NOMO-1 (cell line): ENCODE measurements around the gene ZNF148.

Source experiments
- DNase-seq, 2 experiments: peaks; one replicate each; lab custom pipeline; 2025; ENCODE audit not compliant: unreplicated experiment in 2 of 2; lab: John Stamatoyannopoulos, UW

The ZNF148 gene

DNA sequence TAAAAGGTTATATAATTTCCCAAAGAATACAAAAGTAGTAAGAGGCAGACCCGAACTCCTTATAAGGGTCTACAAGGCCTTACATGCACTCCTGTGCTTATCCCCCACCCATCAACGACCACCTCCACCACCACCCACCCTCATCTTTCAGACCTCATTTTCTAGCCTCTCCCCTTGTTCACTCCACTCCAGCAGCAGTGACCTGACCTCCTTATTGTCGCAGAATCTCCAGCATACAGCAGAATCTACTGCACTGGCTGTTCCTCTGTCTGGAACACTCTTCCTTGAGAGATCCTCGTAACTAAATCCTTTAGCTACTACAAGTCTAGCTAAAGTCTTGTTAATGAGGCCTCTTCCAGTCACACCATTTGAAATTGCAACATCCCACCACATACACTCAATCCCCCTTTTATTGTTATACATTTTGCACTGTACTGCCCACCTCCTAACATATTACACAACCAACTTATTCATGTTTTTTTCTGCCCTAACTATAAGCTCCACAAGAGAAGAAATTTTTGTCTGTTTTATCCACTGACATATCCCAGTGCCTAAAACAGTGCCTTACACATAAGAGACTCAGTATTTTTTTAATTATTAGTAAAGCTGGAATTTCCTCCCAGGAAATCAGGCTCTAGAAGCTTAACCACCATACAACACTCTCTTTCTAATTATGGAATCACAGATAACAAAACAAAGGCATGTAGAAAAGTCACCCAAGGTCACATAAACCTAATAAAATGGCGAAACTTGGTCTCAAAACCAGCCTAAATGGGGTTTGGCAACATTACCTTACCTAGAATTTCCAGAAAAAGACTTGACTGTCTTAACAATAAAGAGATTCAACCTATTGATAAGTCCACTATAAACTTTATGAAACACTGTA is 40.2 kb downstream of the ZNF148 start:
- DNase-seq, result peak; percentile 38 to 46

DNA sequence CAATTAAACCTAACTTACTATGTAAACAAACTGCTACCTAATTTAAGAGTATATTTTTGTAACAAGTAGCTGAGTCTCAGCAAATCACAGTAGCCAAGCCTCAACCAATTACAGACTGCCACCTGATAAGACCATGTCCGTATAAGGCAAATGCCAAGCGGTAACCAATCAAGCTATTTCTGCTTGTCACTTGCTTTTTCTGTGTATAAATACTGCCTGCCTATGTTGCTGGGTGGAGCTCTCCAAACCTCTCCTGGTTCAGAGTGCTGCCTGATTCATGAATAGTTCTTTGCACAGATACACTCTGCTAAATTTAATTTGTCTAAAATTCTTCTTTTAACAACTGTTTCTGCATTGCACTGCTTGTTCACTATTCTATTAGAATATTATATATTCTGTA is 42.6 kb downstream of the ZNF148 start:
- DNase-seq, result no peak

- DNase-seq, result no peak
These were observed 43.9 kb downstream of the ZNF148 start for GRCh38 chr3:125331243-125331642.

GRCh38 chr3:125326957-125327356 is 48.2 kb downstream of the ZNF148 start:
- no peak for DNase-seq

GRCh38 chr3:125325746-125326145 is 49.4 kb downstream of the ZNF148 start:
- DNase-seq, result no peak

- DNase-seq, result no peak
These were observed 50.8 kb downstream of the ZNF148 start for GRCh38 chr3:125324341-125324740.

- DNase-seq, result no peak
These were observed 52.2 kb downstream of the ZNF148 start for GRCh38 chr3:125322917-125323316.

- no peak for DNase-seq
These were observed 53.0 kb downstream of the ZNF148 start for GRCh38 chr3:125322166-125322565.

DNA sequence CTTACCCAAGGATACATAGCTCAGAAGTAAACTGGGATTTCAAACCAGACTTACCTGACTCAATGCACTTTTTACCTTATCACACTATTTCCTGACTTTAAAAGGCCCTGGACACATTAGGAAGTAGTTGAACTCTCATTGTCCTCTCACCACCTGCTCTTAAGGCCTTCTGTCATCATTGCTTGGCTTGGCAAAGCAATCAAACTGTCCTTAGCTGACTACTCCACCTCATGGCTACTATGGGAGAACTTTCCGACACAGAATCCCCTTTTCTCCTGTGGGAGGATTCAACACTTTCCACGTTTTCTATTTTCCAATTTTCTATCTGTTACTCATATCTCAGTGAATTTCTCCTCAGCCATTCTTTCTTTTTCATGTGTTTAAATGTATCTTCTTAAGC is 55.4 kb downstream of the ZNF148 start:
- no peak for DNase-seq

DNA sequence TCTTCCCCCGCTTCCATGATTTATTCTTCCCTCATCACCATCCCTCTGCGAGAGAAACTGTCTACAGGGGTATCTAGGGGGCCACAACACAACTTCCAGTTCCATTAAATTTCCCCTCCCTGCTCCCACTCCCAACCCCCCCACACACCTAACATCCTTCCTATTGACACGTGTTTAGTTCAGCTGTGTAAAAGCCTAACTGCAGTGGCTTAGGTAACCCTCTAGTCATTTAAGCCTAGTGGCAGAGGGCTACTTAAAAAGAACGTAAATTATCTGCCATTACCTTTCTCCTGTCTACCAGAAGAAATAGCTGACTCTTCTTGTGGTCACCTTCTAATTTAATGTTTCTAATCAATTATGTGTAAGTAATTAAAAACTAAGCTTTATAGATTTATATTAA is 56.3 kb downstream of the ZNF148 start:
- DNase-seq, result no peak

GRCh38 chr3:125318167-125318865 is 56.8 kb downstream of the ZNF148 start:
- no peak for DNase-seq

GRCh38 chr3:125317761-125318160 is 57.4 kb downstream of the ZNF148 start:
- DNase-seq, result no peak

DNA sequence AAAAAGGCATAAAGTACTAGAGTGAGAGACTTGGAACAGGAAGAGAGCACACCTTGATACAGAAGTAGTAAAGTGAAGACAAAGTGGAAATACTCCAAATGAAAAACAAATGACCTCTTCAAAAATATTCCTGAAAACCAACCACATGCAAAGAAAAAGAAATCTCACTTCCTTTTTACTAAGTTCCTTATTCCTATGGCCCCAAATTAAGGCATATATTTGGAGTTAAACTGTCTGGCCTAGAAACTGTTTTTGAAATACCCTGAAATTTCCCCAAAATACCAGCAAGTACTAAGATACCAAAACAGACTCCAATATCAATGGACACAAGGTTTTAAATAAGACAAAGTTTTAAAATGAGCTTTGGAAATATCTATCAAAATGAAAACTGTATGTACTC is 58.2 kb downstream of the ZNF148 start:
- DNase-seq, result peak; percentile 14 to 48

- DNase-seq, result peak in 1 of 2 experiments; percentile 2
These were observed 58.9 kb downstream of the ZNF148 start for GRCh38 chr3:125316246-125316645.

- DNase-seq, result no peak
These were observed 62.0 kb downstream of the ZNF148 start for GRCh38 chr3:125313060-125313635.

DNA sequence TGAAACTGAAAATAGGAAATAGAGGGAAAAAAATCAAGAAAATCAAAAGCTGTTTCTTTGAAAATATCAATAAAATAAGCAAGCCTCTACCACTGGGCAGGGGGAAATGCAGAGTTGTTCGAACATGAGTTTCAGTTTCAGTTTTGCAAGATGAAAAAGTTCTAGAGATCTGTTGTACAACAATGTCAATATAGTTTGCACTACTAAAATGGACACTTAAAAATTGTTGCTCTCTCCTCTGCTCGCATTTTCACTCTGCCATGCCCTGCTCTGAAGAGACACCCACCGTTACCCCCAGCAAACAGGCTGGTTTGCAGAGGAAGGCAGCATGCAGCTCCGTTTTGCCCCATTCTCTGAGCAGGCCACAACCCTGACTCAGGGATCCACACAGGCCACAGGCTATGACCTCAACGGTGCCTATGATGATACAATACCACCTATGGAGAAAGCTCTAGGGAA is 64.5 kb downstream of the ZNF148 start:
- peak in 1 of 2 experiments; percentile 2 for DNase-seq

- no peak for DNase-seq
These were observed 65.6 kb downstream of the ZNF148 start for GRCh38 chr3:125309476-125309875.

DNA sequence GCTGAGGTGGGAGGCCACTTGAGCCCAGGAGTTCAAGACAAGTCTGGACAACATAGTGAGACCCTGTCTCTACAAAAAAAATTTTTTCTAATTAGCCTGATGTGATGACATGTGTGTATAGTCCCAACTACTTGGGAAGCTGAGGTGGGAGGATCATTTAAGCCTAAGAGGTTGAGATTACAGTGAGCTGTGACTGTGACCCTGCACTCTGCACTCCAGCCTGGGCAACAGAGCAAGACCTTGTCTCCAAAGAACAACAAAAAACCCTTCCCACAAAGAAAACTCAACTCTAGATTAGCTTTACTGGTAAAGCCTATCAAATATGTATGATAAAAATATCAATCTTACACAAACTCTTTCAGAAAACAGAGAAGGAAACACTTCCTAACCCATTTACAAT is 68.5 kb downstream of the ZNF148 start:
- no peak for DNase-seq

DNA sequence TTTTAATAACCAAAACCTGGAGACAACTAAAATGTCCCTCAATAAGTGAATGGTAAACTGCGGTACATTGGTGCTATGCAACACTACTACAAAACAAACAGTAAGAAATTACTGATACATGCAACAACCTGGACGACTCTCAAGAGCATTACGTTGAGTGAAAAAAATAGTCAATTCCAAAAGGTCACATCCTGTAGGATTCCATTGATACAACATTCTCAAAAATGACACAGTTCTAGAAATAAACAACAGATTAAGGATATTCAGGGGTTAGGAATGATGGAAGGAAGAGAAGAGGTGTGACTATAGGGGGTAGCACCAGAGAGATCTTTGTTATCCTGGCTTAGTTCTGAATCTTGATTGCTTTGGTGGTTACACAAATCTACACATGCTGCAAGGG is 72.2 kb downstream of the ZNF148 start:
- no peak for DNase-seq

GRCh38 chr3:125300416-125300815 is 74.7 kb downstream of the ZNF148 start:
- no peak for DNase-seq

GRCh38 chr3:125294411-125294810 is 80.7 kb downstream of the ZNF148 start:
- DNase-seq, result no peak

DNA sequence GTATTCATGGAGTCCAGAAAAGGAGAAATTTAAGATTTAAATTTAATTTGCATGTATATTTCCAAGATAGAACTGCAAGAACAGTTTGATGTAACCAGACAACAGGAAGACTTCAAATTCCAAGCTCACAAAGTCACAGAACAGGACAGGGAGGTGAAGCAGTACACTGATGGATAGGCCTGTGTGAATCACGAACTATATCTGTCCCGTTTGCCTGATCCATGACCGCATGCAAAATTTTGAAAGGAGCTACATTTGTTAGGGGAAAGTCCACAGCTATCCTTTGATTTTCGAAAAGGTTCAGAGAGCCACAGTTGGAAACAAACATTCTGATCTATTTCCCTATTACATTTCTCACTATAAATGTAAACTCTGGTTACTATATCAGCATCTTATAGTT is 83.1 kb downstream of the ZNF148 start:
- no peak for DNase-seq
